HL-60 (cell line): ENCODE results near the gene GFRA4.

Experiments used
- DNase-seq, 2 experiments: peaks; one replicate each; pipeline ENCODE4 v3.0.0-alpha.2; 2010 to 2020; ENCODE audit warnings: low read depth in 1 of 2, low spot score in 1 of 2
- H3K27ac ChIP-seq: fragments of 250-450 bp; sonication (Bioruptor Pico); replicated peaks from 2 replicates; pipeline ENCODE4 v1.5.1; 2020; ENCODE audit warnings: mild to moderate bottlenecking, moderate library complexity
- H3K27me3 ChIP-seq: fragments of 250-450 bp; sonication (Bioruptor Pico); 2 replicates; pipeline ENCODE4 v1.5.1; 2021; ENCODE audit warnings: mild to moderate bottlenecking, moderate library complexity; ENCODE audit not compliant: insufficient read depth, poor library complexity, severe bottlenecking
- H3K4me3 ChIP-seq: replicated peaks from 2 replicates; pipeline ENCODE4 v1.5.1; 2011; ENCODE audit warnings: mild to moderate bottlenecking, control low read depth, low read length; ENCODE audit not compliant: insufficient read depth
- CTCF ChIP-seq: IDR thresholded peaks from one replicate; pipeline ENCODE4 v1.5.1; 2011; ENCODE audit warnings: low read length, control low read depth, inconsistent platforms; ENCODE audit not compliant: insufficient read depth
- GABPA ChIP-seq: IDR thresholded peaks from 2 replicates; pipeline ENCODE4 v1.6.1; 2012; ENCODE audit warnings: low read depth
- POLR2AphosphoS5 ChIP-seq: IDR thresholded peaks from 2 replicates; pipeline ENCODE4 v1.6.1; 2012; ENCODE audit warnings: low read depth
- REST ChIP-seq: IDR thresholded peaks from 2 replicates; pipeline ENCODE4 v1.6.1; 2012; ENCODE audit warnings: low read depth; ENCODE audit not compliant: insufficient replicate concordance
- SPI1 ChIP-seq: IDR thresholded peaks from 2 replicates; pipeline ENCODE4 v1.6.1; 2012; ENCODE audit warnings: low read depth, mild to moderate bottlenecking, borderline replicate concordance

Gene GFRA4

GRCh38 chr20:3645309-3646066, 17.7 kb downstream of the GFRA4 start:
- no peak for TF ChIP-seq REST
- TF ChIP-seq GABPA: no peak
- no peak for TF ChIP-seq CTCF
- TF ChIP-seq POLR2AphosphoS5: no peak
- Histone ChIP-seq H3K27ac (no peak overlapping the region), H3K27me3 (no peaks in the 10 kb centered on the region)

GRCh38 chr20:3640259-3640658, 22.9 kb downstream of the GFRA4 start:
- Histone ChIP-seq H3K27ac (no peak overlapping the region), H3K4me3 (no peak overlapping the region)
- TF ChIP-seq GABPA (no peak), POLR2AphosphoS5 (no peak), CTCF (no peak), SPI1 (no peak), REST (no peak)

More at GRCh38 chr20:3645309-3646066, 17.7 kb downstream of the GFRA4 start:
- H3K4me3 ChIP-seq: no peak overlapping the region
- DNase-seq: no peak

GRCh38 chr20:3635346-3635745, 27.9 kb downstream of the GFRA4 start:
- no peak overlapping the region for H3K4me3 ChIP-seq
- H3K27ac ChIP-seq: no peak overlapping the region
- TF ChIP-seq REST (no peak), SPI1 (no peak), POLR2AphosphoS5 (no peak), GABPA (no peak), CTCF (no peak)
- no peak for DNase-seq
- H3K27me3 ChIP-seq: no peaks in the 10 kb centered on the region

More at GRCh38 chr20:3640259-3640658, 22.9 kb downstream of the GFRA4 start:
- H3K27me3 ChIP-seq: no peaks in the 10 kb centered on the region
- no peak for DNase-seq
